ENCODE results near the gene IMPG2.
"Not testable (repeated sequence)": the region's sequence is repeated elsewhere in the genome, so short reads cannot be mapped to it uniquely, and the experiment has no call there.

IMPG2 gene

GRCh38 chr3:101320475-101320874, at the start of gene IMPG2:
Gene IMPG2 (minus strand): TSS chr3:101320575. CDS start chr3:101320372, 203 bp downstream.
- DNase-seq, result no peak

- no peak for DNase-seq
These were observed 42.0 kb upstream of the IMPG2 start for GRCh38 chr3:101362406-101362805.

- no peak for DNase-seq
These were observed 31.5 kb upstream of the IMPG2 start for GRCh38 chr3:101351829-101352228.

- DNase-seq, result no peak
These were observed 20.2 kb upstream of the IMPG2 start for GRCh38 chr3:101340591-101340990.

GRCh38 chr3:101333883-101334282, 13.5 kb upstream of the IMPG2 start:
- DNase-seq, result no peak

GRCh38 chr3:101329016-101329673, 8.8 kb upstream of the IMPG2 start:
- no peak for DNase-seq

GRCh38 chr3:101325393-101326134, 5.2 kb upstream of the IMPG2 start:
- DNase-seq, result no peak

GRCh38 chr3:101319531-101319930, 844 bp downstream of the IMPG2 start:
- DNase-seq, result no peak

- DNase-seq, result no peak
These were observed 7.8 kb downstream of the IMPG2 start for GRCh38 chr3:101312545-101312944.

GRCh38 chr3:101311676-101312075, 8.7 kb downstream of the IMPG2 start:
- DNase-seq, result no peak

- no peak for DNase-seq
These were observed 9.4 kb downstream of the IMPG2 start for GRCh38 chr3:101310978-101311375.

- DNase-seq, result not testable (repeated sequence)
These were observed 12.1 kb downstream of the IMPG2 start for GRCh38 chr3:101308147-101308772.

GRCh38 chr3:101303836-101304235, 16.5 kb downstream of the IMPG2 start:
- no peak for DNase-seq

GRCh38 chr3:101303089-101303731, 17.2 kb downstream of the IMPG2 start:
- no peak for DNase-seq

GRCh38 chr3:101300073-101300472, 20.3 kb downstream of the IMPG2 start:
- no peak for DNase-seq

- DNase-seq, result no peak
These were observed 28.3 kb downstream of the IMPG2 start for GRCh38 chr3:101292027-101292426.

GRCh38 chr3:101288294-101288693, 32.1 kb downstream of the IMPG2 start:
- no peak for DNase-seq

GRCh38 chr3:101284757-101285156, 35.6 kb downstream of the IMPG2 start:
- DNase-seq, result no peak

- no peak for DNase-seq
These were observed 38.8 kb downstream of the IMPG2 start for GRCh38 chr3:101281521-101282030.

- no peak for DNase-seq
These were observed 40.5 kb downstream of the IMPG2 start for GRCh38 chr3:101279765-101280385.

GRCh38 chr3:101279162-101279561, 41.2 kb downstream of the IMPG2 start:
- no peak for DNase-seq

GRCh38 chr3:101278727-101279126, 41.6 kb downstream of the IMPG2 start:
- no peak for DNase-seq

- DNase-seq, result no peak
These were observed 46.8 kb downstream of the IMPG2 start for GRCh38 chr3:101273608-101274007.

Data from activated CD4-positive, alpha-beta T cell treated with anti-CD3 and anti-CD28 coated beads for 4 hours (primary cell).